WTC11 (cell line): ENCODE measurements around the gene PDE4A.

Source experiments
- CREB1 ChIP-seq: sonication (generic); formaldehyde crosslinking; IDR thresholded peaks from 2 replicates; pipeline ENCODE4 v1.8.0; 2023; ENCODE audit warnings: mild to moderate bottlenecking, missing genetic modification reagents
- CTCF ChIP-seq: fragments of 200-600 bp; IDR thresholded peaks from 2 replicates; pipeline ENCODE4 v1.8.0; 2022; ENCODE audit warnings: antibody characterized with exemption
- FOXP4 ChIP-seq: sonication (generic); formaldehyde crosslinking; IDR thresholded peaks from 2 replicates; pipeline ENCODE4 v1.8.0; 2022; ENCODE audit warnings: mild to moderate bottlenecking, missing genetic modification reagents
- MYBL2 ChIP-seq: sonication (generic); formaldehyde crosslinking; IDR thresholded peaks from 2 replicates; pipeline ENCODE4 v1.8.1; 2023; ENCODE audit warnings: mild to moderate bottlenecking, moderate library complexity, missing genetic modification reagents
- NR2C2 ChIP-seq: sonication (generic); formaldehyde crosslinking; IDR thresholded peaks from 2 replicates; pipeline ENCODE4 v1.8.0; 2022; ENCODE audit warnings: mild to moderate bottlenecking, missing genetic modification reagents
- PREB ChIP-seq: sonication (generic); formaldehyde crosslinking; IDR thresholded peaks from 2 replicates; pipeline ENCODE4 v1.8.1; 2022; ENCODE audit warnings: mild to moderate bottlenecking, missing genetic modification reagents, moderate library complexity, borderline replicate concordance
- PRRX2 ChIP-seq: fragments of 250-450 bp; sonication (Bioruptor Pico); IDR thresholded peaks from 2 replicates; pipeline ENCODE4 v1.8.0; 2021; ENCODE audit warnings: mild to moderate bottlenecking
- ZMAT4 ChIP-seq: fragments of 250-450 bp; sonication (Bioruptor Pico); IDR thresholded peaks from 2 replicates; pipeline ENCODE4 v1.9.0; 2021; ENCODE audit warnings: mild to moderate bottlenecking
- ZNF263 ChIP-seq: sonication (generic); formaldehyde crosslinking; IDR thresholded peaks from 2 replicates; pipeline ENCODE4 v1.8.1; 2022; ENCODE audit warnings: low read depth, mild to moderate bottlenecking, moderate library complexity, missing genetic modification reagents

- TF ChIP-seq CTCF (no peak), PRRX2 (CRISPR knock-in tag) (no peak), NR2C2 (CRISPR knock-in tag) (no peak), FOXP4 (CRISPR knock-in tag) (no peak), ZMAT4 (CRISPR knock-in tag) (no peak), MYBL2 (CRISPR knock-in tag) (no peak), ZNF263 (CRISPR knock-in tag) (no peak), CREB1 (CRISPR knock-in tag) (no peak), PREB (CRISPR knock-in tag) (no peak)
These were observed 12.4 kb downstream of the PDE4A start for GRCh38 chr19:10432736-10433130.
